Loucy (cell line): Measurements from ENCODE around the gene BEX2.

Experiments
- EZH2phosphoT487 ChIP-seq: fragments of 200-600 bp; IDR thresholded peaks from 2 replicates; pipeline ENCODE4 v1.6.1; 2018; ENCODE audit warnings: antibody characterized with exemption, mild to moderate bottlenecking, moderate library complexity, borderline replicate concordance
- TF ChIP-seq, protein P1 (sequence below): fragments of 200-600 bp; sonication (generic); conservative IDR thresholded peaks from 2 replicates; pipeline ENCODE4 v1.5.1; 2014; ENCODE audit warnings: mild to moderate bottlenecking, antibody characterized with exemption, low read length

DNA sequence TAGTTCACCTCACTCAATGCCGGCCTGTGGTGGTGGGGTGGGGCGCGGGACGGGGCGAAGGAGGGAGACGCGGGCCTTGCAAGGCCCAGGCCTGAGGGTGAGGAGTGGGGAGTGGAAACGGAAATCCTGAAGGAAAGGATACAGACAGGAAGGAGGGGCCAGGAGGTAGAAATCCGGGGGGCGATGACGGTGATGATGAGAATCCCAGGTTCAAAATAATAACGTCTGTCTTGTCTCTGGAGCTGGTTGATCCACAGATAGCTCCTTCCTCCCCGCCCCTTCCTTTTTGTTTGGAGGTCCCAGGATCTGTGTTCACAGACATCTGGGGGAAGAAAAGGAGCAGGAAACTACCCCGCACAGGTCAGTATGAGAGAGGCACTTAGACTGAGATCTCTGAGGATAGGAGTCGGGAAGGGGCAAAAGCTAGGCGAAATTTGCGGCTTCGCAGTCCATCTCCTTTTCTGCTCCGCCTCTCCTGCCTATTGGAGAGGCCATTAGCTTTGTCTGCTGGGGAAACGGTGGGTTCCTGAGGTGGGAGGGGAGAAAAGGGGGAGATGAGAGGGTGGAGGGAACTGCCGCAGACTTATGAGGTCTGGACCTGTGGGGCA, 20.0 kb upstream of the BEX2 start:
- TF ChIP-seq, protein P1, sequence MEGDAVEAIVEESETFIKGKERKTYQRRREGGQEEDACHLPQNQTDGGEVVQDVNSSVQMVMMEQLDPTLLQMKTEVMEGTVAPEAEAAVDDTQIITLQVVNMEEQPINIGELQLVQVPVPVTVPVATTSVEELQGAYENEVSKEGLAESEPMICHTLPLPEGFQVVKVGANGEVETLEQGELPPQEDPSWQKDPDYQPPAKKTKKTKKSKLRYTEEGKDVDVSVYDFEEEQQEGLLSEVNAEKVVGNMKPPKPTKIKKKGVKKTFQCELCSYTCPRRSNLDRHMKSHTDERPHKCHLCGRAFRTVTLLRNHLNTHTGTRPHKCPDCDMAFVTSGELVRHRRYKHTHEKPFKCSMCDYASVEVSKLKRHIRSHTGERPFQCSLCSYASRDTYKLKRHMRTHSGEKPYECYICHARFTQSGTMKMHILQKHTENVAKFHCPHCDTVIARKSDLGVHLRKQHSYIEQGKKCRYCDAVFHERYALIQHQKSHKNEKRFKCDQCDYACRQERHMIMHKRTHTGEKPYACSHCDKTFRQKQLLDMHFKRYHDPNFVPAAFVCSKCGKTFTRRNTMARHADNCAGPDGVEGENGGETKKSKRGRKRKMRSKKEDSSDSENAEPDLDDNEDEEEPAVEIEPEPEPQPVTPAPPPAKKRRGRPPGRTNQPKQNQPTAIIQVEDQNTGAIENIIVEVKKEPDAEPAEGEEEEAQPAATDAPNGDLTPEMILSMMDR, result no peak
- TF ChIP-seq EZH2phosphoT487, result no peak
